MM.1S (cell line): ENCODE measurements around the gene RBM25.

Experiments
- CTCF ChIP-seq: fragments of 300-600 bp; sonication (generic); IDR thresholded peaks from 2 replicates; pipeline ENCODE4 v1.5.1; 2016; ENCODE audit warnings: antibody characterized with exemption, low read length, mixed read lengths
- EZH2 ChIP-seq: fragments of 300-600 bp; sonication (generic); optimal IDR thresholded peaks from 2 replicates; pipeline ENCODE3; 2017; ENCODE audit warnings: low read depth, mild to moderate bottlenecking, antibody characterized with exemption, low read length, mixed read lengths

GRCh38 chr14:73166399-73166798 is 108.1 kb downstream of the RBM25 start:
- TF ChIP-seq CTCF (no peak), EZH2 (no peak)
